Endothelial cell (in vitro differentiated cells): Measurements from ENCODE around the gene ALG8. TPM values are rescaled to one million over a fixed set of nuclear protein-coding genes. Genes with fewer than 3 reads are reported as not detected.

Experiments
- DNase-seq: peaks from one replicate; pipeline ENCODE4 v3.0.0; 2021; ENCODE audit warnings: low spot score
- H3K27ac Mint-ChIP-seq: one replicate; pipeline ENCODE4 v1.8.0; 2021; ENCODE audit warnings: mixed read lengths, inconsistent platforms; ENCODE audit not compliant: unreplicated experiment
- H3K27me3 Mint-ChIP-seq: one replicate; pipeline ENCODE4 v1.8.0; 2021; ENCODE audit warnings: mild to moderate bottlenecking, moderate library complexity, mixed read lengths, inconsistent platforms; ENCODE audit not compliant: unreplicated experiment
- H3K36me3 Mint-ChIP-seq: one replicate; pipeline ENCODE4 v1.8.0; 2021; ENCODE audit warnings: mild to moderate bottlenecking, low read depth, mixed read lengths, inconsistent platforms; ENCODE audit not compliant: unreplicated experiment
- H3K4me1 Mint-ChIP-seq: one replicate; pipeline ENCODE4 v1.8.0; 2021; ENCODE audit warnings: mild to moderate bottlenecking, mixed read lengths, inconsistent platforms; ENCODE audit not compliant: unreplicated experiment
- H3K4me3 Mint-ChIP-seq: one replicate; pipeline ENCODE4 v1.8.0; 2021; ENCODE audit warnings: mild to moderate bottlenecking, mixed read lengths, inconsistent platforms; ENCODE audit not compliant: unreplicated experiment
- H3K9me3 Mint-ChIP-seq: one replicate; pipeline ENCODE4 v1.8.0; 2021; ENCODE audit warnings: mixed read lengths, inconsistent platforms; ENCODE audit not compliant: unreplicated experiment
- CTCF ChIP-seq: fragments of 200-600 bp; sonication (generic); IDR thresholded peaks from one replicate; pipeline ENCODE4 v1.5.0; 2021; ENCODE audit warnings: antibody characterized with exemption; ENCODE audit not compliant: unreplicated experiment
- total RNA-seq: library from RNA; stranded (reverse); fragmentation: NEBNext Ultra II Directional; extraction: Animal tissue kit (Norgen Biotek cat#: 25700); gene quantifications from one replicate; pipeline ENCODE4 v1.2.1, GENCODE V29; 2021; ENCODE audit not compliant: unreplicated experiment

ALG8 gene
- total RNA-seq, 1 donor from 2014 or later, result 31.4 TPM

GRCh38 chr11:78166855-78167469, 27.5 kb upstream of the ALG8 start:
- Mint-ChIP-seq H3K4me1 (peaks cover 13% of the 10 kb centered on the region), H3K9me3 (no peaks in the 10 kb centered on the region), H3K36me3 (peaks cover 8% of the 10 kb centered on the region), H3K4me3 (no peak overlapping the region), H3K27ac (no peak overlapping the region), H3K27me3 (peaks cover 3% of the 10 kb centered on the region)
- TF ChIP-seq CTCF, result no peak
- no peak for DNase-seq

- Mint-ChIP-seq H3K36me3 (no peaks in the 10 kb centered on the region), H3K9me3 (no peaks in the 10 kb centered on the region), H3K4me1 (peaks cover 13% of the 10 kb centered on the region), H3K27me3 (peaks cover 7% of the 10 kb centered on the region), H3K4me3 (no peak overlapping the region), H3K27ac (no peak overlapping the region)
- no peak for DNase-seq
- TF ChIP-seq CTCF, result no peak
Measured at GRCh38 chr11:78164471-78164870, 25.0 kb upstream of the ALG8 start.

GRCh38 chr11:78163828-78164227, 24.4 kb upstream of the ALG8 start:
- TF ChIP-seq CTCF, result no peak
- Mint-ChIP-seq H3K36me3 (no peaks in the 10 kb centered on the region), H3K9me3 (no peaks in the 10 kb centered on the region), H3K4me3 (no peak overlapping the region), H3K27ac (no peak overlapping the region), H3K4me1 (peaks cover 10% of the 10 kb centered on the region), H3K27me3 (peaks cover 7% of the 10 kb centered on the region)
- no peak for DNase-seq

GRCh38 chr11:78161962-78162371, 22.5 kb upstream of the ALG8 start:
- H3K4me3 Mint-ChIP-seq, result no peak overlapping the region
- no peaks in the 10 kb centered on the region for H3K4me1 Mint-ChIP-seq
- no peak for DNase-seq
- H3K9me3 Mint-ChIP-seq, result no peaks in the 10 kb centered on the region
- no peaks in the 10 kb centered on the region for H3K36me3 Mint-ChIP-seq
- no peak overlapping the region for H3K27ac Mint-ChIP-seq
- H3K27me3 Mint-ChIP-seq, result peaks cover 6% of the 10 kb centered on the region
- no peak for TF ChIP-seq CTCF

GRCh38 chr11:78161346-78161745, 21.9 kb upstream of the ALG8 start:
- Mint-ChIP-seq H3K4me1 (no peaks in the 10 kb centered on the region), H3K27me3 (peaks cover 6% of the 10 kb centered on the region), H3K9me3 (no peaks in the 10 kb centered on the region), H3K36me3 (no peaks in the 10 kb centered on the region), H3K4me3 (no peak overlapping the region), H3K27ac (no peak overlapping the region)
- TF ChIP-seq CTCF, result no peak
- no peak for DNase-seq
